PC-9 (cell line): ENCODE data around the gene TBPL2. TPM values are rescaled to one million over a fixed set of nuclear protein-coding genes. Genes with fewer than 3 reads are reported as not detected.

ENCODE experiments used
- BruUV-seq: library from RNA; stranded (reverse); fragments of 400-500 nt; replicated peaks from 2 replicates; lab custom pipeline; 2021; lab: Mats Ljungman, UMichigan
- CTCF ChIA-PET: fragments of 300-600 bp; sonication (Branson Sonifier 250); formaldehyde crosslinking; loops from one replicate; lab custom pipeline; 2022; ENCODE audit warnings: antibody characterized with exemption; lab: Charles Lee
- POLR2A ChIA-PET: fragments of 300-600 bp; sonication (Branson Sonifier 250); formaldehyde crosslinking; loops from one replicate; lab custom pipeline; 2022; ENCODE audit warnings: antibody characterized with exemption; ENCODE audit not compliant: unreplicated experiment; lab: Charles Lee
- DNase-seq, 2 experiments: peaks; one replicate each; pipeline versions ENCODE4 v3.0.0 to v3.0.0-alpha.2; 2015 to 2022; ENCODE audit warnings: mixed read lengths in 1 of 2
- H2AFZ ChIP-seq: fragments of 200-600 bp; sonication (generic); 2 replicates; pipeline ENCODE4 v1.8.1; 2017; ENCODE audit warnings: antibody characterized with exemption
- H3F3A ChIP-seq: fragments of 200-600 bp; sonication (generic); 2 replicates; pipeline ENCODE4 v1.8.1; 2017; ENCODE audit warnings: antibody characterized with exemption, mild to moderate bottlenecking, low read depth; ENCODE audit not compliant: insufficient read depth
- H3K27ac ChIP-seq: fragments of 200-600 bp; sonication (generic); 2 replicates; pipeline ENCODE4 v1.6.1; 2016; ENCODE audit warnings: mixed run types
- H3K27me3 ChIP-seq: fragments of 200-600 bp; sonication (generic); 2 replicates; pipeline ENCODE4 v1.6.1; 2016; ENCODE audit warnings: low read depth, mixed run types; ENCODE audit not compliant: insufficient read depth
- H3K36me3 ChIP-seq: fragments of 200-600 bp; sonication (generic); 2 replicates; pipeline ENCODE4 v1.6.1; 2016; ENCODE audit warnings: low read depth, mixed run types
- H3K4me1 ChIP-seq: fragments of 200-600 bp; sonication (generic); replicated peaks from 2 replicates; pipeline ENCODE4 v1.6.1; 2016; ENCODE audit warnings: mixed run types; ENCODE audit not compliant: insufficient read depth
- H3K4me2 ChIP-seq: fragments of 200-600 bp; sonication (generic); 2 replicates; pipeline ENCODE4 v1.6.1; 2017; ENCODE audit warnings: mixed run types
- H3K4me3 ChIP-seq: fragments of 200-600 bp; sonication (generic); 2 replicates; pipeline ENCODE4 v1.6.1; 2016; ENCODE audit warnings: mixed run types
- H3K79me2 ChIP-seq: fragments of 200-600 bp; sonication (generic); 2 replicates; pipeline ENCODE4 v1.6.1; 2017; ENCODE audit warnings: low read depth, mixed run types
- H3K9me2 ChIP-seq: fragments of 200-600 bp; sonication (generic); 2 replicates; pipeline ENCODE4 v1.8.1; 2017; ENCODE audit warnings: mild to moderate bottlenecking; ENCODE audit not compliant: insufficient read depth
- H3K9me3 ChIP-seq: fragments of 200-600 bp; sonication (generic); 2 replicates; pipeline ENCODE4 v1.8.1; 2016; ENCODE audit warnings: low read depth; ENCODE audit not compliant: insufficient read depth
- H4K20me1 ChIP-seq: fragments of 200-600 bp; sonication (generic); 2 replicates; pipeline ENCODE4 v1.8.1; 2017; ENCODE audit not compliant: insufficient read depth
- CTCF ChIP-seq: fragments of 200-600 bp; sonication (generic); conservative IDR thresholded peaks from 2 replicates; pipeline ENCODE4 v1.6.1; 2017; ENCODE audit warnings: mixed run types, antibody characterized with exemption, mild to moderate bottlenecking, moderate library complexity
- EZH2 ChIP-seq: fragments of 200-600 bp; sonication (generic); IDR thresholded peaks from 2 replicates; pipeline ENCODE4 v1.8.0; 2017; ENCODE audit warnings: antibody characterized with exemption, low read depth
- intact Hi-C: fragments of 100-400 bp; cut with micrococcal nuclease; formaldehyde crosslinking; loops from one replicate; pipeline ENCODE4 v1.10.0; 2022; ENCODE audit not compliant: unreplicated experiment
- total RNA-seq: library from RNA; stranded (reverse); gene quantifications from 2 replicates; pipeline ENCODE4 v1.2.3, GENCODE V29; 2021

TBPL2 gene
- total RNA-seq, 1 experiment from 2014 or later: not detected

- Histone ChIP-seq H3K27me3 (no peaks in the 10 kb centered on the region), H4K20me1 (no peaks in the 10 kb centered on the region), H3K4me2 (no peak overlapping the region), H3K79me2 (no peaks in the 10 kb centered on the region), H3K9me3 (no peaks in the 10 kb centered on the region; the same call in 1 of the 2 replicates), H3K4me1 (no peaks in the 10 kb centered on the region), H3F3A (no peaks in the 10 kb centered on the region), H3K36me3 (no peaks in the 10 kb centered on the region), H3K9me2 (no peaks in the 10 kb centered on the region; the same call in 1 of the 2 replicates), H2AFZ (no peak overlapping the region), H3K27ac (no peak overlapping the region), H3K4me3 (no peak overlapping the region)
- TF ChIP-seq EZH2 (no peak), CTCF (no peak)
- DNase-seq: no peak
- ChIA-PET CTCF (no interaction called here), POLR2A (no interaction called here)
- intact Hi-C loops: no loop called here
- no TSS peak for BruUV-seq
Observed at GRCh38 chr14:55470025-55470424, 29.6 kb upstream of the TBPL2 start.

- Histone ChIP-seq H3K36me3 (no peaks in the 10 kb centered on the region), H3F3A (peaks cover 3% of the 10 kb centered on the region; the same call in 1 of the 2 replicates), H2AFZ (no peak overlapping the region), H3K9me3 (no peaks in the 10 kb centered on the region; the same call in 1 of the 2 replicates), H3K4me1 (peaks cover 15% of the 10 kb centered on the region; the same call in 1 of the 2 replicates), H4K20me1 (no peaks in the 10 kb centered on the region), H3K27me3 (no peaks in the 10 kb centered on the region), H3K4me3 (no peak overlapping the region), H3K4me2 (no peak overlapping the region), H3K9me2 (no peaks in the 10 kb centered on the region; the same call in 1 of the 2 replicates), H3K79me2 (no peaks in the 10 kb centered on the region), H3K27ac (no peak overlapping the region)
- BruUV-seq: no TSS peak
- TF ChIP-seq EZH2: no peak
- no peak for TF ChIP-seq CTCF
- ChIA-PET CTCF (interaction anchor here (0.6 kb wide), 1 partner anchor 721 kb away, joined by 4 read pairs; no protein-coding TSS in a partner anchor), POLR2A (interaction anchor here (0.5 to 0.6 kb wide), 2 partner anchors 159 to 595 kb away, joined by 4 to 7 read pairs; no protein-coding TSS in a partner anchor)
- DNase-seq: no peak
- intact Hi-C loops: no loop called here
Observed at GRCh38 chr14:55467307-55467706, 26.9 kb upstream of the TBPL2 start.

GRCh38 chr14:55458800-55459515 lies 18.5 kb upstream of the TBPL2 start:
- peak in 1 of 2 experiments; percentile 72 for DNase-seq
- ChIA-PET CTCF (interaction anchor here (0.6 kb wide), 1 partner anchor 152 kb away, joined by 3 read pairs; no protein-coding TSS in a partner anchor), POLR2A (interaction anchor here (0.6 kb wide), 2 partner anchors 36 to 971 kb away, joined by 3 to 7 read pairs; no protein-coding TSS in a partner anchor)
- no peaks in the 10 kb centered on the region for H3K27me3 ChIP-seq
- H3K79me2 ChIP-seq: no peaks in the 10 kb centered on the region
- no peaks in the 10 kb centered on the region for H4K20me1 ChIP-seq
- peak overlapping the region; percentile 65 for H3K27ac ChIP-seq
- no peaks in the 10 kb centered on the region for H3K36me3 ChIP-seq
- H3K9me3 ChIP-seq: no peaks in the 10 kb centered on the region
- H3K4me1 ChIP-seq: peaks cover 50% of the 10 kb centered on the region
- H2AFZ ChIP-seq: peak overlapping the region; percentile 72
- no peak overlapping the region for H3K4me3 ChIP-seq
- TF ChIP-seq EZH2 (no peak), CTCF (no peak)
- H3F3A ChIP-seq: peaks cover 34% of the 10 kb centered on the region
- BruUV-seq: no TSS peak
- peak overlapping the region; percentile 63 for H3K4me2 ChIP-seq
- intact Hi-C loops: no loop called here
- no peaks in the 10 kb centered on the region for H3K9me2 ChIP-seq
